ENCODE data around the gene ATXN2.
"Not testable (repeated sequence)": the region's sequence is repeated elsewhere in the genome, so short reads cannot be mapped to it uniquely, and the experiment has no call there.

ATXN2 gene

GRCh38 chr12:111586986-111587385, 12.1 kb downstream of the ATXN2 start:
- no peaks in the 10 kb centered on the region for H3K27me3 ChIP-seq (ENCODE audit: control insufficient read depth in 5 of 5, insufficient read depth in 4 of 5, low read length in 5 of 5)
- H3K4me3 ChIP-seq (ENCODE audit: low read depth in 1 of 5, low read length in 5 of 5), result no peak overlapping the region
- peaks cover 0 to 13% (median 0%) of the 10 kb centered on the region in 5 donors for H3K4me1 ChIP-seq (ENCODE audit: control insufficient read depth in 5 of 5, insufficient read depth in 5 of 5, low read length in 5 of 5)
- H3K9me3 ChIP-seq (ENCODE audit: control insufficient read depth in 5 of 5, low read length in 5 of 5), result no peaks in the 10 kb centered on the region
- no peak overlapping the region for H3K9ac ChIP-seq (ENCODE audit: low read length in 5 of 5)
- no peak overlapping the region for H3K27ac ChIP-seq (ENCODE audit: low read depth, low read length)
- H3K36me3 ChIP-seq (ENCODE audit: control insufficient read depth in 5 of 5, insufficient read depth in 5 of 5, low read length in 5 of 5), result no peaks in the 10 kb centered on the region

GRCh38 chr12:111585690-111586089, 13.4 kb downstream of the ATXN2 start:
- no peak overlapping the region for H3K4me3 ChIP-seq (ENCODE audit: low read depth in 1 of 5, low read length in 5 of 5)
- no peaks in the 10 kb centered on the region for H3K9me3 ChIP-seq (ENCODE audit: control insufficient read depth in 5 of 5, low read length in 5 of 5)
- H3K4me1 ChIP-seq (ENCODE audit: control insufficient read depth in 5 of 5, insufficient read depth in 5 of 5, low read length in 5 of 5), result peaks cover 0 to 13% (median 2%) of the 10 kb centered on the region in 5 donors
- H3K27ac ChIP-seq (ENCODE audit: low read depth, low read length), result no peak overlapping the region
- H3K36me3 ChIP-seq (ENCODE audit: control insufficient read depth in 5 of 5, insufficient read depth in 5 of 5, low read length in 5 of 5), result no peaks in the 10 kb centered on the region
- no peak overlapping the region for H3K9ac ChIP-seq (ENCODE audit: low read length in 5 of 5)
- H3K27me3 ChIP-seq (ENCODE audit: control insufficient read depth in 5 of 5, insufficient read depth in 4 of 5, low read length in 5 of 5), result no peaks in the 10 kb centered on the region

- Histone ChIP-seq H3K36me3 (ENCODE audit: control insufficient read depth in 5 of 5, insufficient read depth in 5 of 5, low read length in 5 of 5) (peaks cover 0 to 4% (median 0%) of the 10 kb centered on the region in 5 donors), H3K4me1 (ENCODE audit: control insufficient read depth in 5 of 5, insufficient read depth in 5 of 5, low read length in 5 of 5) (peaks cover 0 to 13% (median 2%) of the 10 kb centered on the region in 5 donors), H3K9ac (ENCODE audit: low read length in 5 of 5) (no peak overlapping the region), H3K4me3 (ENCODE audit: low read depth in 1 of 5, low read length in 5 of 5) (no peak overlapping the region), H3K27me3 (ENCODE audit: control insufficient read depth in 5 of 5, insufficient read depth in 4 of 5, low read length in 5 of 5) (no peaks in the 10 kb centered on the region), H3K27ac (ENCODE audit: low read depth, low read length) (no peak overlapping the region), H3K9me3 (ENCODE audit: control insufficient read depth in 5 of 5, low read length in 5 of 5) (no peaks in the 10 kb centered on the region)
Measured at GRCh38 chr12:111584959-111585358, 14.2 kb downstream of the ATXN2 start.

GRCh38 chr12:111583506-111583905, 15.6 kb downstream of the ATXN2 start:
- H3K27ac ChIP-seq (ENCODE audit: low read depth, low read length); H3K27me3 ChIP-seq (ENCODE audit: control insufficient read depth in 5 of 5, insufficient read depth in 4 of 5, low read length in 5 of 5); H3K36me3 ChIP-seq (ENCODE audit: control insufficient read depth in 5 of 5, insufficient read depth in 5 of 5, low read length in 5 of 5); H3K9me3 ChIP-seq (ENCODE audit: control insufficient read depth in 5 of 5, low read length in 5 of 5); H3K4me3 ChIP-seq (ENCODE audit: low read depth in 1 of 5, low read length in 5 of 5); H3K9ac ChIP-seq (ENCODE audit: low read length in 5 of 5): not testable (repeated sequence)
- peaks cover 0 to 13% (median 2%) of the 10 kb centered on the region in 5 donors for H3K4me1 ChIP-seq (ENCODE audit: control insufficient read depth in 5 of 5, insufficient read depth in 5 of 5, low read length in 5 of 5)

GRCh38 chr12:111582133-111582747, 16.9 kb downstream of the ATXN2 start:
- H3K36me3 ChIP-seq (ENCODE audit: control insufficient read depth in 5 of 5, insufficient read depth in 5 of 5, low read length in 5 of 5), result peaks cover 0 to 7% (median 0%) of the 10 kb centered on the region in 5 donors
- H3K27me3 ChIP-seq (ENCODE audit: control insufficient read depth in 5 of 5, insufficient read depth in 4 of 5, low read length in 5 of 5), result no peaks in the 10 kb centered on the region
- no peak overlapping the region for H3K4me3 ChIP-seq (ENCODE audit: low read depth in 1 of 5, low read length in 5 of 5)
- H3K9me3 ChIP-seq (ENCODE audit: control insufficient read depth in 5 of 5, low read length in 5 of 5), result no peaks in the 10 kb centered on the region
- H3K9ac ChIP-seq (ENCODE audit: low read length in 5 of 5), result no peak overlapping the region
- H3K4me1 ChIP-seq (ENCODE audit: control insufficient read depth in 5 of 5, insufficient read depth in 5 of 5, low read length in 5 of 5), result peaks cover 0 to 16% (median 2%) of the 10 kb centered on the region in 5 donors
- no peak overlapping the region for H3K27ac ChIP-seq (ENCODE audit: low read depth, low read length)

GRCh38 chr12:111581434-111582132, 17.5 kb downstream of the ATXN2 start:
- Histone ChIP-seq H3K27me3 (ENCODE audit: control insufficient read depth in 5 of 5, insufficient read depth in 4 of 5, low read length in 5 of 5) (no peaks in the 10 kb centered on the region), H3K4me3 (ENCODE audit: low read depth in 1 of 5, low read length in 5 of 5) (no peak overlapping the region), H3K9me3 (ENCODE audit: control insufficient read depth in 5 of 5, low read length in 5 of 5) (no peaks in the 10 kb centered on the region), H3K4me1 (ENCODE audit: control insufficient read depth in 5 of 5, insufficient read depth in 5 of 5, low read length in 5 of 5) (peaks cover 0 to 11% (median 2%) of the 10 kb centered on the region in 5 donors), H3K9ac (ENCODE audit: low read length in 5 of 5) (no peak overlapping the region), H3K36me3 (ENCODE audit: control insufficient read depth in 5 of 5, insufficient read depth in 5 of 5, low read length in 5 of 5) (peaks cover 0 to 7% (median 0%) of the 10 kb centered on the region in 5 donors), H3K27ac (ENCODE audit: low read depth, low read length) (no peak overlapping the region)

GRCh38 chr12:111580737-111581136, 18.4 kb downstream of the ATXN2 start:
- no peak overlapping the region for H3K4me3 ChIP-seq (ENCODE audit: low read depth in 1 of 5, low read length in 5 of 5)
- H3K36me3 ChIP-seq (ENCODE audit: control insufficient read depth in 5 of 5, insufficient read depth in 5 of 5, low read length in 5 of 5), result peaks cover 0 to 7% (median 0%) of the 10 kb centered on the region in 5 donors
- no peaks in the 10 kb centered on the region for H3K27me3 ChIP-seq (ENCODE audit: control insufficient read depth in 5 of 5, insufficient read depth in 4 of 5, low read length in 5 of 5)
- peaks cover 0 to 11% (median 2%) of the 10 kb centered on the region in 5 donors for H3K4me1 ChIP-seq (ENCODE audit: control insufficient read depth in 5 of 5, insufficient read depth in 5 of 5, low read length in 5 of 5)
- H3K9me3 ChIP-seq (ENCODE audit: control insufficient read depth in 5 of 5, low read length in 5 of 5), result no peaks in the 10 kb centered on the region
- no peak overlapping the region for H3K9ac ChIP-seq (ENCODE audit: low read length in 5 of 5)
- no peak overlapping the region for H3K27ac ChIP-seq (ENCODE audit: low read depth, low read length)

GRCh38 chr12:111580119-111580425, 19.0 kb downstream of the ATXN2 start:
- H3K9ac ChIP-seq (ENCODE audit: low read length in 5 of 5), result no peak overlapping the region
- no peaks in the 10 kb centered on the region for H3K27me3 ChIP-seq (ENCODE audit: control insufficient read depth in 5 of 5, insufficient read depth in 4 of 5, low read length in 5 of 5)
- no peak overlapping the region for H3K4me3 ChIP-seq (ENCODE audit: low read depth in 1 of 5, low read length in 5 of 5)
- no peak overlapping the region for H3K27ac ChIP-seq (ENCODE audit: low read depth, low read length)
- H3K4me1 ChIP-seq (ENCODE audit: control insufficient read depth in 5 of 5, insufficient read depth in 5 of 5, low read length in 5 of 5), result peaks cover 0 to 15% (median 2%) of the 10 kb centered on the region in 5 donors
- no peaks in the 10 kb centered on the region for H3K9me3 ChIP-seq (ENCODE audit: control insufficient read depth in 5 of 5, low read length in 5 of 5)
- H3K36me3 ChIP-seq (ENCODE audit: control insufficient read depth in 5 of 5, insufficient read depth in 5 of 5, low read length in 5 of 5), result peaks cover 0 to 7% (median 0%) of the 10 kb centered on the region in 5 donors

- no peak overlapping the region for H3K4me3 ChIP-seq (ENCODE audit: low read depth in 1 of 5, low read length in 5 of 5)
- peaks cover 0 to 7% (median 0%) of the 10 kb centered on the region in 5 donors for H3K36me3 ChIP-seq (ENCODE audit: control insufficient read depth in 5 of 5, insufficient read depth in 5 of 5, low read length in 5 of 5)
- H3K27me3 ChIP-seq (ENCODE audit: control insufficient read depth in 5 of 5, insufficient read depth in 4 of 5, low read length in 5 of 5), result no peaks in the 10 kb centered on the region
- H3K9me3 ChIP-seq (ENCODE audit: control insufficient read depth in 5 of 5, low read length in 5 of 5), result no peaks in the 10 kb centered on the region
- no peak overlapping the region for H3K9ac ChIP-seq (ENCODE audit: low read length in 5 of 5)
- H3K27ac ChIP-seq (ENCODE audit: low read depth, low read length), result no peak overlapping the region
- H3K4me1 ChIP-seq (ENCODE audit: control insufficient read depth in 5 of 5, insufficient read depth in 5 of 5, low read length in 5 of 5), result peaks cover 0 to 13% (median 2%) of the 10 kb centered on the region in 5 donors
Measured at GRCh38 chr12:111578971-111579340, 20.2 kb downstream of the ATXN2 start.

- peaks cover 0 to 11% (median 4%) of the 10 kb centered on the region in 5 donors for H3K4me1 ChIP-seq (ENCODE audit: control insufficient read depth in 5 of 5, insufficient read depth in 5 of 5, low read length in 5 of 5)
- H3K27ac ChIP-seq (ENCODE audit: low read depth, low read length), result no peak overlapping the region
- no peaks in the 10 kb centered on the region for H3K9me3 ChIP-seq (ENCODE audit: control insufficient read depth in 5 of 5, low read length in 5 of 5)
- H3K36me3 ChIP-seq (ENCODE audit: control insufficient read depth in 5 of 5, insufficient read depth in 5 of 5, low read length in 5 of 5), result peaks cover 0 to 7% (median 0%) of the 10 kb centered on the region in 5 donors
- no peak overlapping the region for H3K9ac ChIP-seq (ENCODE audit: low read length in 5 of 5)
- H3K27me3 ChIP-seq (ENCODE audit: control insufficient read depth in 5 of 5, insufficient read depth in 4 of 5, low read length in 5 of 5), result no peaks in the 10 kb centered on the region
- H3K4me3 ChIP-seq (ENCODE audit: low read depth in 1 of 5, low read length in 5 of 5), result no peak overlapping the region
Measured at GRCh38 chr12:111578276-111578970, 20.7 kb downstream of the ATXN2 start.

Measured in subcutaneous abdominal adipose tissue (tissue), 5 donors.